Measurements from ENCODE around the gene ZNF208.

DNA sequence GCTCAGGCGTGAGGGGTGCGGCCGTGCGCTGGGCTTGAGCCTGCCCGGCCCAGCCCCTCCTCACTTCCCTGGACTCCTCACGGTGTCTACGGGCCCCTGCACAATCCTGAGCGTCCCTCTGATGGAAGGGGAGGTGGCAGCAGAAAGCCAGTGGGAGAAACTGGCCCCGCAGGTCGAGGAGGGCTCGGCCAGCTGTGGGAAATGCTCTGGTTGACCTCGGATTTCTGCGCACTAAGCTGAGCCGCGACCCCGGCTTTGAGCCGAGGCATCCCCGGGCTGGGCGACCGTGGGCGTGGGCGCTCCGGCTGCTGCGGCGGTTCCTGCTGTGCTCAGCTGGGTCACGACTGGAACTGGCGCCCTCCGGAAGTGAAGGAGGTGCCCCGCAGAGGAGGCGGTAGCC, 70.1 kb downstream of the ZNF208 start:
- TF ChIP-seq EZH2 (IDR thresholded peaks at IDR 0.05; ENCODE audit: borderline replicate concordance, low read length) = no peak
- TF ChIP-seq, protein P1, sequence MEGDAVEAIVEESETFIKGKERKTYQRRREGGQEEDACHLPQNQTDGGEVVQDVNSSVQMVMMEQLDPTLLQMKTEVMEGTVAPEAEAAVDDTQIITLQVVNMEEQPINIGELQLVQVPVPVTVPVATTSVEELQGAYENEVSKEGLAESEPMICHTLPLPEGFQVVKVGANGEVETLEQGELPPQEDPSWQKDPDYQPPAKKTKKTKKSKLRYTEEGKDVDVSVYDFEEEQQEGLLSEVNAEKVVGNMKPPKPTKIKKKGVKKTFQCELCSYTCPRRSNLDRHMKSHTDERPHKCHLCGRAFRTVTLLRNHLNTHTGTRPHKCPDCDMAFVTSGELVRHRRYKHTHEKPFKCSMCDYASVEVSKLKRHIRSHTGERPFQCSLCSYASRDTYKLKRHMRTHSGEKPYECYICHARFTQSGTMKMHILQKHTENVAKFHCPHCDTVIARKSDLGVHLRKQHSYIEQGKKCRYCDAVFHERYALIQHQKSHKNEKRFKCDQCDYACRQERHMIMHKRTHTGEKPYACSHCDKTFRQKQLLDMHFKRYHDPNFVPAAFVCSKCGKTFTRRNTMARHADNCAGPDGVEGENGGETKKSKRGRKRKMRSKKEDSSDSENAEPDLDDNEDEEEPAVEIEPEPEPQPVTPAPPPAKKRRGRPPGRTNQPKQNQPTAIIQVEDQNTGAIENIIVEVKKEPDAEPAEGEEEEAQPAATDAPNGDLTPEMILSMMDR (conservative IDR thresholded peaks at IDR 0.05 in 1 of 2, IDR thresholded peaks at IDR 0.05 in 1 of 2; ENCODE audit: extremely low read depth in 1 of 2, insufficient read depth in 1 of 2, low read depth in 1 of 2, low read length in 2 of 2) = no peak

Measured in mammary epithelial cell (primary cell).